OCI-M1 (cell line): ENCODE results near the gene ISLR.

Experiments
- DNase-seq: peaks from one replicate; lab custom pipeline; 2025; lab: John Stamatoyannopoulos, UW

Gene ISLR

DNA sequence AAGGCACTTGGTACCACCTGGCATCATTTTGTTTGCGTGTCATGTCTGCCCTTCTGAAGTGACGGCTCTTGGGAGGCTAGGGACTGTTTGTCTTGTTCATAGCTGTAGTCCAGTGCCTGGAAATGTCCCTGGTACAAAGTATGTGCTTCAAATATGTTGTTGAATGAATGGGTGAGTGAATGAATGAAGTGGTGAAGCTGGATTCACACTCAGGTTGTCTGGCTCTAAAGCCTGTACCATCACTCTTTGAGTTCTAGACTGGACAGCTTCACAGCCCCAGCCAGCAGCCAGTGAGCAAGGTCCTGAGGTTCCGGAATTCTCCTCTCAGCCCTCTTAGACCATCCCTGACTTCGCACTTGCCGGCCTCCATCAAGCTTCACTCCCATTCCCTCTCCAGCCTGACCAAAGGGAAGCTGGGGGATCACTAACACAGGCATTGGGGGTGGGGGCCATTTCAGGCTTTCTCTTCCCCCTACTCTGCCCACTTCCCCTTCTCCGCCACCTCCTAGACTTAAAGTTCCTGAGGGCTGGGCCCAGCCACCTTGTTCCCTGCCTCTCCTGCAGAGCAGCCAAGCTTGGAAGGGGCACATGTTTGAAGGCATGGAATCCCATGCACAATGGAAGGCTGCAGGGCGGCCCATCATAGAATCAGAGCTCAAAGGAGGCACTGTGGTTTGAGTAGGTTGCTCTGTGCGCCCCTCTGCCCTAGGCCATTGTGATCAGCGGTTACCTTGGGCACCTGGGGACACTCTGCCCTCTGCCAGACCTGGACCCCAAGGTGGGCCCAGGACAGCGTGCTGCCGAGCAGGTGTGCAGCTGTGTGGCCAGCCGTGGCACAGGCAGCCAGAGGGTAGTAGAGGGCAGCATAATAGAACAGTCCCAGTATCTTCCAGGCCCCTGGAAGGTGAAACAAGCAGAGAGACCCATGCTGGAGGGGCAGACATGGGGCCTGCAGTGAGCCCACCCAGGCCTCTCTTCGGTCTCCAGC, 21.4 kb downstream of the ISLR start:
- no peak for DNase-seq

DNA sequence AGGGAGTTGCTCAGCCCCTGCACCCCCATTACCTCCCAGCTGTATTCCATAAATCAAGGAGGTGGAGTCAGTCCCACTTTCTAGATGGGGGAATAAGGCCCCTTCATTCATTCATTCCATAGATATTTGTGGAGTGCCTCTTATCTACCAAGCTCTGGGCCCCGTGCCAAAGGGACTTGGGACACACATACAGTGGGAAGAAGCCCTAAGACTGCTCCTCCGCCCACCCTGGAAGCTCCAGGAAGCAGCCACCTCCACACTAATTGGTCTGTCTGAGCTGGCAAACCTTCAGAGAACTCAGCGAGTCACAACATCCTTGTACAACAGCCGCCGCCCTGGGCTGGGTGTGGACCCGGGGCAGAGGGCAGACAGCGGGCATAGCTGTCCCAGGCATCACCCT, 22.7 kb downstream of the ISLR start:
- no peak for DNase-seq

DNA sequence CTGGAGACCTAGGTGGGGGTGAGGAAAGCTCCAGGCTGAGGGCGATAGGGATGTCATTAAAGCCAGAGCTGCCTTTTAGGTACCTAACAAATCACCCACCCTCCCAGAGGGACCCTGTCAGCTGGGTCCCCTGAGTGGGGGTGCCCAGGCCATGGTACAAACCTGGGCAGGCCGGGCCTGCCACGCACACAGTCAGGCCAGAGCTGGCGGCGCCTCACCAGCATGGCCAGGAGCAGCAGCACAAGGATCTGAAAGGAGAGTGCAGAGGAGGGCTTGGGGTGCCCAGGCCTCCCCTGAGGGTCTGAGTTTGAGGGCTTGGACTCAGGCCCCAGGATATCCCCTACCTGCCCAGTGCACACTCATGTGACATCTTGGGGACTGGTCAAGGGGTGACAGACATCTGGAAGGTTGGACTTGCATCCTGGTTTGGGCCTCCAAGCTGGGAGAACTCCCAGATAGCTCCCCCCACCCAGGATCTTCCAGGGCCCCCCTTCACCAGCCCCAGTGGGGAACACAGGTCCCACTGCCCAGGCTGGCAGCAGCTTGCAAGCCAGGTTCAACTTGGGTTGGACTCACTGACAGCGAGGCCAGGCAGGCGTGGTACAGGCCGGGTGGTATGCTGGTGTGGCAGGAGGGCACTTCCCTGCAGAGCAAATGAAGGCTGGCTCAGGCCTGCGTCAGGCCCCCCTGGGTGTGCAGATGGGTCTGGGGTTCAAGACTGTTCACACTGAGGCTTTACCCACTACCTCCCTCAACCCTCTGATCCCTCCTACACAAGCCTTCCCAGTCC, 23.9 kb downstream of the ISLR start:
- no peak for DNase-seq

DNA sequence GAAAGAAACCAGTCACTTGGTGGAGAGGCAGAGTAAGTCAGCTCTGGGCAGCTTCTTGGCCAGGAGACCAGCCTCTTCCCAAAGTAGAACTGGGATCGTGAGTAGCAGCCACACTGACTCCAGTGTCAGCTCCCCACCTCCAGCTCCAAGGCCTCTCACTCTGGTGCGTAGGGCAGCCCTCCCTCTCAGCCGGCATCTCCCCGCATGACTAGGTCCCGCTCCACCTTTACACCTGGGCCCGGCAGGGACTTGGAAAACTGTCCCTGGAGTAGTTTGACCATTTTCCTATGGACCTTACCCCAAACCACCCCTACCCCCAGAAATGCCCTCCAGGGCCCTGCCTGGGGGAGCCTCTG, 25.8 kb downstream of the ISLR start:
- no peak for DNase-seq

DNA sequence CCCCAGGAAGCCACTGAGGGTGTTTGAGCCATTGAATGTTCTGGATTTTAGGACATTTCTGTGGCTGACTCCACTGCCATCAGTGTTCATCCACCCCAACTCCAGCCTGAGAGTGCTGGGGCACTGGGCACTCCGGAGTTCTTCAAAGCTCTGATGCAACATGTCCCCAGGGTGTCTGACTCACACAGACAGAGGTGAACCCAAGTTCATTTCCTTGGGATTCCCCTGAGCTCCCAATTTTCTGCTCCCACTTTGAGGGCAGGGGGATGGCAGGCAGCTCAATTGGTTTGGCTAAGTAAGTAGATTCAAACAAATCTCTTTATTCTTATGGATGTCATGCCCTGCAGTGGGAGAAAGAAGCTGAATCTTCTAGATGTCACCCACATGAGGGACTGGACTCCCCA, 26.9 kb downstream of the ISLR start:
- DNase-seq: no peak

DNA sequence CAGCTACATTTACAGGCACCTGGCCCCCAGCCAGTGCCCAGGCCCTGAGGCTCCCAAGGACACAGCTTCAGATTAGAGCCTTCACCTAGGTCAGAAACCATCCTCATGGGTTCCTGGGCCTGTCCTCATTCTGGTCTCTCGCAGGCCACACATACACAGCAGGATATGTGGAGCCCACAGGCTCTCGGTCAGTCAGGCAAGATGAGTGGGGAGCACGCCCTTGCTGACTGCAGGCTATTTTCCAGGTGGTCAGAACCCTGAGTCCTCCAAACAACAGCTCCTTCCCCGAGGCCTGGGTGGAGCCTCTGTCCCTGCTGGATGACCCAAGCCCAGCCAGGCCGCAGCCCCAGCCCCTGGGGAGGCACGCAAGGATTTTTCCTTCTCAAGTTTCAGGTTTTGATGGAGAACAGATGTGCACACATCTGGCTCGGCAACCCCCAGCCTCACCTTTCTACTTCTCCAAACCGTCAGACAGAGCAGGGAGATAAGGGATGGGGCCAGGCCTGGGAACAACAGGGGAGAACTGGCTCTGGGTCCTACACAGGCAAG, 27.4 kb downstream of the ISLR start:
- DNase-seq: no peak

DNA sequence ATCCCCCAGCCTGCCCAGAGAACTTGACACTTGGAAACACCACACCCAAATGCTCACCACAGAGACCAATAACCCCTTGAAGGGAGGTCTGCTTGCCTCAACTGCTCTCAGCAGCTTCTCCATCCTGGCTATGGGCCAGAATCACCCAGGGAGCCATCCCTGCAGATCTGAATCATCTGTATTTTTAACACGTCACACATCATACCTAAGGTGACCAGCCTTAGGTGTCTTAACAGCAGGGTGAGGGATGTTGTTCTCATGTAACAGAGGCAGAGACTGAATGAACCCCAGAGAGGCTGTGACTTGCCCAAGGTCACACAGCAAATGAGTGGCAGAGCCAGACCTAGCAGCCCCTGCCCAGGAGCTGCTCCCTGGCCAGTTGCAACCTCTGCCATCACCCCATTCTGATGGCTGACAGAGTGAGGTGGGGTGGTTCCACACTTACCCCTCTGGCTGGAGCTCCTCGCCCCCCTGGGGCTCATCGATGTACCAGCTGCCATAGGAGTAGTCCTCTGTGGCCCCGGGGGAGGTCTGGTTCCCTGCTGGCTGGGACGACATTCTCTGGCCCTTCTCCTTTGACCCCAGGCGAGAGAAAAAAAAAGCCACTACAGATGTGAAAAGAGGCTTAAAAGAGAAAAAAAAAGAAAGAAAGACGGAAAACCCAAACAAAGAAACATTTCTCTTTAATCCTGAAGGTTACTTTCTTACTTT, 28.4 kb downstream of the ISLR start:
- DNase-seq: no peak

DNA sequence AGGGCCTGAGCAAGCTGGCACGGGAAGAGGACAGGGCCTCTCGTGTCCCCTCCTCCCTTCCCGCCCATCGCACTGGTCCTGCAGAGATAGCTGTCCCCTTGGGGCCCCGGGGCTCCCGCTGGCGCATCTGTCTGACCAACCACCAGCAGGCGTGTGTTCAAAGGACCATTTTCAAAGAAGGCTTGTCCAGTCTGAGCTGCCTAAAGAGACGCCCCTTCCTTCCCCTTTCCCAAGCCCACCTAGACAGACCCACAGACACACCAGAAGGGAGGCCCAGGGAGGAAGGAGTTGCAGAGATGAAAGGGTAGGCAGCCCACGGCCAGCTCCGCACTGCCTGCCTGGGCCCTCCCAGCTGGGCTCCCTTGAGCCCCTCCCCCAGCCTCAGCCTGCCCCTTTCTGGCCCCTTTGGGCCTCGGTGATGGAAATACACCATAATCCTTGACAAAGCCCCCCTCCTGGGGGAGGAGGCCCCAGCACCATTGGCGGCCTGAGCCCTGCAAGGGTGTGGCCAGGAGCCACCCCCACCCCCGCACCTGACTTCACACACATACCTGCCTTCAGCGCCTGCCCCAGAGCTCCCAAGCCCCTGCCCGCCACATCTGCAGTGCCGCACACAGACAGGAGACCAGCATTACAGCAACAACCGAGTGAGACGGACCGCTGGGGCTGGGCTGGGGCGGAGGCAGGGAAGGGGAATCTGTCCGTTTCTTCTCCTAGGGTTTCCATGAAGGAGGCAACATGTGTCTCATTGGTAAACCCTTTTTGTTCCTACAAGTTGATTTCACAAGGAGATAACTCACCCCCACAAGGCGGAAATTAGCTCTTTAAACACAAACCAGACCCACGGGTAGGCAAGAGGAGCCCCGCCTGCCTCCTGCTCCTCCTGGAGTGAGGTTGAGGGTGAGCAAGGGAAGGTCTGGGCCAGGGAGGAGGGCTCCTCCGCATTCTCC, 29.2 kb downstream of the ISLR start, which contains the start of gene STRA6:
STRA6 (minus strand) TSS at position 336 of the 950 bp plus-strand sequence. CDS start 520 bp downstream, outside the sequence.
- DNase-seq: no peak

DNA sequence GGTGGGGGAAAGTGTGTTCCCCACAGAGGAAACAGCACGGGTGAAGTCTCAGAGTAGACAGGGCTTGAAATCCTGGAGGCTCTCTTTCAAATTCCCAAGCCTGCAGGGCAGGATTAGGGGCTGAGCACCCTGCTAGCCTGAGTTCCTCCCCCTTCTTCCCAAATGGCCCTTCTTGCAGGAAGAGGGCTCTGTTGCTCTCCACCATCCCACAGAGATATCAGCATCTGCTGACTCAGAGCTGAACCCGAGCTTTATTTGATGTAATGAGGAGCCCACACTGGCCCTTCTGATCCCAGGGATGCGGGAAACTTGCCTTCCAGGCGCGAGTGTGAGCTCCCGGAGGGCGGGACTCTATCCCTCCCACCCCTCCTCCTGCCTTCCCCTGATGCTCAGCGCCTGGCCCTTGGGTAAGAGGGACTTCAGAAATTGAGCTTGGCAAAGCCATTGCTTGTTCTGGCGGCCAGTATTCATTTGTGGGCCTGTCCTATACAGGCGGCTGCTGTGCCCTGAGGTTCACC, 30.5 kb downstream of the ISLR start:
- no peak for DNase-seq

DNA sequence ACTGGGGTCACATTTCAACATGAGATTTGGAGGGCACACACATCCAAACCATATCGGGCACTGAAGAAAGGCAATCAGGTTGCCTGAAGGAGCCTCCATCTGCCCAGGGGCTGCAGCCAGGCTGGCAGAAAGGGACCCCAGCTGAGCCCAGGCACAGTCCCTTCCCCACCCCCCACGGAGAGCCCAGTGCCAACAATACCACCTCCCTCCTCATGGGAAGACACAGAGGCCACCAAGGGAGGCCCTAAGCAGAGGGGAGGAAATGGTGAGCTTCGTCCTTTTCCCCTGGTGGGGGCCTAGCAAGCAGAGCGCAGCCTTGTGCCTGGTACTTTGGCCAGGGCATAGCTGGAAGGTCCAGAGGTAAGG, 32.1 kb downstream of the ISLR start:
- no peak for DNase-seq

DNA sequence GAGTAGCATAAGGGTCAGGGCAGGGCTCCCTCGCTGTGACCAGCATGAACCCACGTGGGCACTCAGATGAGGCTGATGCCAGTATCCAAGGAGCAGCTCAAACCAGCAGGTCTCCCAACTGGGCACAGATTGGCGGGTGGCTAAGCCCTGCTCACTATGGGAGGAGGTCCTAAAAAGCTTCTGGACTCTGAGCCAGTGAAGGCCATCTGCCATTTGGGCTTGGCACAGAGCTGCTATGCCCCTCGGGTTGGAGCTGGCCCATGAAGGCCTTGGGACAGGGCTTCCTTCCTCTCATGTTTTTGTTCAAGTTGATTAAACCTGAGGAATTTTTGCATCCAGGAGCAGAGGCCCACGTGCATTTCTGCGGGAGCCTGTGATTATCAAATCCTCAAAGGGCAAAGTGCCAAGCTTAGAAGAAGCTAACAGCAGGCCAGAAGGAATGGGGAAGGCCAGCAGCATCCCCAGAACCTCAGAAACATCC, 33.3 kb downstream of the ISLR start:
- no peak for DNase-seq

DNA sequence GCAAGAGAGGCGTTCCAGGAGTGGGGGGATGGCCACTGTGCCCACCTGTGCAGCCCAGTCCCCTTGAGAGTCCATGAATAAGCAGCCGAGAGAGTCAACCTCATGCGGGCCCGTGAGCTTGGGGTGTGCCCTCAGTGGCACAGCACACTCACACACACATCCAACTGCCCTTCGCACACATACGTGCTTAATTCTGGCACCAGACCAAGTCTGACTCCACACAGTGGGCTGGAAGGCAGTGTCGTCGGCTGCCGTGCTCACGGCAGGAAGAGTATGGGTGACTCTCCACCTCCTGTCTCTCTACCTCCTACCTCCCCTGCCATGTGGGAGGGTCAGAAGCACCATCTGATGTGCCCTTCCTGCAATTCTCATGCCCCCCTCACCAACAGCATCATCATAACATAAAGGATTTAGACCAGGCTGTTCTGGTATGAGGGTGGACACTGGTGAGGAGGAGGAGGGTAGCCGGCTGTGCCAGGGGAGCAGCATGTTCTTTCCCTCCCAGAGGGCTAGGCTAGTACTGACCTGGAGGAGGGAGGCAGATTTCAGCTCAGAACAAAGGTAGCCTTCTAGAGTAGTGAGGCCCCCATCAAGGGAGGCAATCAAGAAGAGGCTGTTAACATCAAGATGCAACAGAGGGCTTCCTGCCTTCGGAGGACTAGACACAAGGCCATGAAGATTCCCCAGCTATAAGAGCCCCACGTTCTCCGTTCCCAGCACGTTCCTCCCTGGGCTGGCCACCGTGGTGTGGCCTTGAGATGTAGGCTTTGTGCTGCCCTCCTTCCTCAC, 34.3 kb downstream of the ISLR start:
- no peak for DNase-seq

DNA sequence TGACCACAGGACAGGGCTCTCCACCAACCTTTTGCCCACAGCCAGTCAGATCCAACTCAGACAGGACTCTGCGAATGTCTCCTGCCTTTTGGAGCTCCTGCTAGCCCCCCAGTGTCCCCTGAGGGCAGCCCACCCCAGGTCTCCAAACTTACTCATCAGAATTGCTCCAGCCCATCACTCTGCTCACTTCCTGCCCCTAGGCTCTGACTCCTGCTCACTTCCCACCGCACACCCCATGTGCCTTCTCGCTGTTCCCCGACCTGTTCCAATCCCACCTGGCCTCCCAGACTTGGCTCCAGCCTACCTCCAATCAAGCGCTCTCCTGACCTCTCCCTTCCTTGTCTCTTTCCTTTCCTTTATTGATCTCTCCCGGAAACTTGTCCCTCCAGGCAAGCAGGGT, 35.0 kb downstream of the ISLR start:
- DNase-seq: no peak

DNA sequence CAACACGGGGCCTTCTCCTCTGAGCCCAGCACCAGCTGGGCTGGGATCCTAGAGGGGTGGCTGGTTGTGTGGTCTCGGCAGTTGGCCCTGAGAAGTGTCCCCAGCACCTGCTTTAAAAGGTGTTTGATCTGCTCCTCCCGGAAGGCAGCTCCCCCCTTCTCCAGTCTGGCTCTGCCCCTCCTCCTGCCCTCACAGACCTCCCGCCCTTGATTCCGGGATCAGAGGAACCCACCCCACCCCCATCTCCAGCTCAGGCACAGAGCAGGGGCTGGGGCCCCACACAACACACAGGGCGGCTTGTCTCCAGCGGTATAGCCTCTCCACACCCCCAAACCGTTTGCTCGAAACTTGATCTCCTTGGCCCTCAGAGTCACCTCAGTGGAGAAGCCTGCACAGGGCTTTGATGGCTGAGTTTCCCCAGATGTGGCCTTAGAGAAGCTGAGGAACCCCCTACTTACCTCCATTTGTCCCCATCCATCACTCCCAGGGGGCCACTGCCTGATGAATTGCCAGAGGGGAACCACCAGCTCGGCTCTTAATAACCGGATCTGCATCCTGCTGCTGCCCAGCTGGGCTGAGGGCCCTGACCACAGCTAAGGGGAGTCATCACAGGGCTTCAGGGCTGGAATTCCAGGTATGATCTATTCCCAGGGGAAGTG, 35.5 kb downstream of the ISLR start:
- no peak for DNase-seq

DNA sequence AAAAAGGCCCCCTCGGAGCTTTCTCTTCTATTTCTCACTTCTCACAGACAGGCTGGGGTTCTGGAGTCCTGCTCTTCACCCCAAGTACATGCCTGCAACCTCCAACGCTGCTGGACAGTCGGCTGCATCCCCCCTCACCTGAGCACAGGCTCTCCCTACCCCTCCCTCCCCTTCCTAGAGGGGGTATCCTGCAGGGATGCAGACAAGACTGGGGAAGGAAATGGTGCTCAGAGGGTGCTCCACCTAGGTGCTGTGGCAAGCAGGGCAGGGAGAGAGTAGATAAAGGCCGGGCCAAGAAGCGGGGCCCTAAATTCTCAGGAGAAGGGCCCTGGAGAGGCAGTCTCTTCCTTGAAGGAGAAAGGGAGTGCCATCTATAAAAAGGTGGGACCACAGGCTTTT, 36.0 kb downstream of the ISLR start:
- no peak for DNase-seq

DNA sequence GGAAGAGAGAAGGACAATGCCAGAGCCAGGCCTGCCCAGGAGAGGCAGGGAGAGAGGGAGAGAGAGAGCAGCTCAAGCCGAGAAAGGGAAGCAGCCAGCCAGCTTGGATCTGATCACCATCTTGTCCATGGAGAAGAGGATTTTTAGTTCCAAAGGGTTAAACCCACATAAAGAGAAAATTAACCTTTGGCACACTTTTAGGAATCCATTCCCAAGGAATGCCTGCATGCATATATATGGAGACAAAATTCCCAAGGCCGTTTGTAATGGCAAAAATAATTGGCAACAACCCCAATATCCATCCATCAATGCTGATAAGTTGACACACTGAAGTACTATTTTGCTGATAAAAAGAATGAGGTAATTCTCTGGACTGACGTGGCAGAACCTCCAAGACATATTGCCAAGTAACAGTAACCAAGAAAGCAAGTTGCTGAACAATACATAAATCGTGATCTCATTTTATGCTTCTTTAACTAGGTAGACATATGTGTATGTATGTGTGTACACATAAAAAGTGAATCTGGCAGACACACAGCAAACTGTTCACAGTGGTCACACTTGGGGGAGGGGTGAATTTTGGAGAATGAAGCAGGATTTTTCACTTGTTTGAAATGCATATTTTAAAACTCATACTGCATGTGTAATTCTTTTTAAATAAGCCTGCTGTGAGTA, 36.6 kb downstream of the ISLR start:
- no peak for DNase-seq

DNA sequence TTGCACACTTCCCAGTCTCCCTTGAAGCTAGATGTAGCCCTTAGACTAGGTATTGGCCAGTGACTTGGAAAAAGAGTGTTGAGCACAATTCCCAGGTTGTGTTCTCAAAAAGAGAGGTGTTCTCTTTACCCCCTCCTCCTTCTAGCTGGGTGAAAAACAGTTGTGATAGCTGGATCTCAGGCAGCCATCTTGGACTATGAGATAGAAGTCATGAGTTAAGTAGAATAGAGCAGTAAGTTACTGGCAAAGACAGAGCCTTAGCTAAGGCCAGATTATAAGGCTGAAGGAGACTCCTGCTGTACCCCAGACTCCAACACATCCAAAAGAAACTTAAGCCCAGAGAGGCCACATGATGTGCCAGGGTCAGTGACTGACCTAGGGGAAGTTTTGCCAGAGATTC, 37.2 kb downstream of the ISLR start:
- DNase-seq: no peak

DNA sequence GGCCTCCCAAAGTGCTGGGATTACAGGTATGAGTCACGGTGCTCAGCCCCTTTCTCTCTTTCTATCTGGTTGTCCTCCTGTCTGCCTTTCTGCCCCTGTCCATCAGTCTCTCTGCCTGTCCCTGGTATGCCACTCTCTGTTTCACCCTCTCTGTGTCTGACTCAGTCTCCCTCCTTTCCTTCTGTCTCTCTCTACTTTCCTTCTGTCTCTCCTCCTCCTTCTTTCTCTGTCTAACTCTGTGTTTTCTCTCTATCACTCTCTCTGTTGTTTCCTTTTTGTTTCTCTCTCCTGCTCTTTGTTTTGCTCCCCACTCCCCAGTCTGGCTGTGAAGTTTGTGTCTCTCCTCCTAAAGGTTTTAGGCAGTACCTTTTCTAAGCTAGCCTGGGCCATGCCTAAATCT, 38.1 kb downstream of the ISLR start:
- no peak for DNase-seq

DNA sequence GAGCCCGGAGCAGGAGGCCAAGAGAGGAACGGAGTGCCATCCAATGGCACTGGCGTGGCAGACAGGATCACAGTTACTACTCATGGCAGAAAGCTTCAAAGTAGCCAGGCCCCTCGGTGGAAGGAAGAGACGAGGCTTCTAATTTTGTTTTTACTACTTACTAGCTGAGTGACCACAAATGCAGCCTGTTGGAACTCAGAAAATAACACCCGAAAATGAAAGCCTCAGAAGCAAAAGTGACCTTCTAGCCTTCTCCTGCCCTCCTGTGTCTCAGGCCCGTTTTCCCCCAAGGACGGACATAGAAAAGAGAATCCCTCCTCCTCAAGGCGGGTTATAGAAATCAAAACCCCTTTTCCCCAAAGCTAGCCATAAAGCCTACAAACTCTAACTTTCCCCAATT, 39.0 kb downstream of the ISLR start:
- DNase-seq: no peak
